GM19395 (cell line): ENCODE results near the gene MCL1.

Experiments
- ATAC-seq: cut with Tn5 transposase; IDR thresholded peaks from one replicate; pipeline ENCODE4 v1.9.1; 2021; ENCODE audit warnings: mild to moderate bottlenecking, moderate library complexity; ENCODE audit not compliant: unreplicated experiment

The MCL1 gene

DNA sequence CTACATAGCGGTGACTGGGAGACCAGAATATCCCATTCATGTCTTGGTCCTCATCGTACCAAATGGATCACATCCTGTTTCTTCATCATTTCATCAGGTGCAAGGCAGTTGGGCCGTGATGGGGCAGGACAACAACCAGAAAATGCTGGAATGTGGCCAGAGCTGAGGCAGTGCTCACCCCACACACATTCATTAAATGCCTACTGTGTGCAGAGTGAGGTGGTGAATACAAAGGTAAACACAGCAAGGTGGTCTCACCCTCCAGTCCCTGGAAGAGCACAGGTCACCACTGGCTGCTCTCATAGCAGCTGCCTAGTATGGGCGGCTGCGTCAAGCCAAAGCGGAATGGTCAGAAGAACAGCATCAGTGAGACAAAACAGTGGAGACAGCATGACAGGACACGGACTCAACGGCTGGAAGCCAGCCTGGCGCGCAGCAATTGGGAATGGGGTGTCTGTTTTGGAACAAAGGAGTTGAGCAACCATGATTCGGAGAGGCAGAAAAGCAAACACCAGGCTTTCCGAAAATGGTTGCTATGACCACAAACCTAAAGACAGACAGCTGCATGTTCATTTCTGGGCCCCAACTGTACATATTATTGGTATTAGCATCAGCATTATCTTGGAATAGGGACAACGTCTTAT is 35.8 kb downstream of the MCL1 start:
- ATAC-seq, result no peak

- ATAC-seq, result no peak
Measured at GRCh38 chr1:150537732-150538684, 41.4 kb downstream of the MCL1 start.

- ATAC-seq, result no peak
Measured at GRCh38 chr1:150536836-150537731, 42.3 kb downstream of the MCL1 start.

DNA sequence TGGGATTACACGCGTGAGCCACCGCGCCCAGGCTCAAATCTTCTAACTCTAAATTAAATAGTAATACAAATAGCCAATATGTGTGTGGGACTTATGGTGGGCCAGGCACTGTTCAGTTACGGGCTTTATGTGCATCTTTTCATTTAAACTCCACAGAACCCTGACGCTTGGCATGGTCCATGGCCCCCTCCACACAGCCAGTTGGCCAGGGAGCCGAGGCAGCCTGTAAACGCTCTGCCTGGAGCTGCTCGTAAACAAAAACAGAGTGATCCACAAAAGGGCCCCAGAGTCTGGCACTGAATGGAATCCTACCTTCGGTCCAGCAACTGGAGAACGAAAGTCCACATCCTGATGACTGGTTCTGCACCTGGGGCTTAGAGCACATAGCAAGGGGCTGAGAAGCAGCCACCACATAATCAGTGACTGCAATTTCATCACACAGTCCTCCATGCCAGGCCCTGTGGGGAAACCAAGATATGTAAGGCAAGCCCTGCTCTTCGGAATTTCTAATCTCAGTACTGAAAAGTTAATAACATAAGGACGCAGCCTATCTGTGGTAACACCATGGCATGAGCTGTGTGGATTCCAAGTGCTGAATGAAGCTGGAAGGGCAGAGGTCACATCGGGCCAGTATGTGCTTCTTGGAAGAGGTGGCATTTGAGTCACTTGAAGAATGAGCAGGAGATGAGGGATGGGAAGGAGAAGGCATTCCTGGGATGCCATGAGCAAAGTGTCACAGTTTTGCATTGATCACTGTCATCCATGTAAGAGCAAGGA is 43.7 kb downstream of the MCL1 start:
- no peak for ATAC-seq

DNA sequence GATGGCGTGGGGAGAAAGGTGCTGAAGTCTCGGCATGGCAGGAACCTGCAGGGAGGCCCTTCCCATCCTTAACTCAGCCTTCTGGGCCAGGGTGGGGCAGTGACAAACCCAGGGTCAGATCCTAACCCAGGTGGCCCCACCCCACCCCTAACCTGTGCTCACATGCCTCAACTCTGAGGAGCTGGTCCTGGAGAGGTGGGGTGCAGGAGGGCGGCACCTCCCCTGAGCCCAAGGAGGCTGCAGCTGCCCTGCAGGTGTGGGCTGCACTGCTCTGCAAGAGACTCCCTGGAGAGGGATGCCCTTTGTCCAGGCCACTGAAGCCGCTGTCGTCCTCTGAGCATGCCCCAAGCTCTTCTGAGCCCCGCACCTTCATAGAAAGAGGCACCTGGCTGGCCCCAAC is 45.4 kb downstream of the MCL1 start:
- ATAC-seq, result no peak

DNA sequence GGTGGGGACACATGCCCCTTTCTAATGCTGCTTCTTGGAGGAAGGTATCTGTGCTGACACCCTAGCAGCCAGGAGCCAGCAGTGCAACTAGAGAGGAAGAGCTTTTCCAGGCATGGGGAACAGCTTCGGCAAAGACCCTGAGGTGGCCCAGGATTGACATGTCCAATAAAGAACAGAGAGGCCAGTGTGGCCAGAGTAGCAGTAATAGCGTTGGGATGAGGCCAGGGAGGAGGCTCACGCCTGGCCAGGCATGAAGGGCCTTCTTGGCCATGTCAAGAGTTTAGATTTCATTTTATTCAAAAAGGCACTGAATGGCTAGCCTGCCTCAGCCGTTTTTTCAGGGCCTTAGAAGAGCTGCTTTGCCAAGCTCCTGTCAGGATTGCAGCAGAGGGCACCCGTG is 46.5 kb downstream of the MCL1 start:
- ATAC-seq, result no peak

GRCh38 chr1:150530491-150531159 is 48.8 kb downstream of the MCL1 start:
- no peak for ATAC-seq

GRCh38 chr1:150529017-150529416 is 50.4 kb downstream of the MCL1 start:
- no peak for ATAC-seq

DNA sequence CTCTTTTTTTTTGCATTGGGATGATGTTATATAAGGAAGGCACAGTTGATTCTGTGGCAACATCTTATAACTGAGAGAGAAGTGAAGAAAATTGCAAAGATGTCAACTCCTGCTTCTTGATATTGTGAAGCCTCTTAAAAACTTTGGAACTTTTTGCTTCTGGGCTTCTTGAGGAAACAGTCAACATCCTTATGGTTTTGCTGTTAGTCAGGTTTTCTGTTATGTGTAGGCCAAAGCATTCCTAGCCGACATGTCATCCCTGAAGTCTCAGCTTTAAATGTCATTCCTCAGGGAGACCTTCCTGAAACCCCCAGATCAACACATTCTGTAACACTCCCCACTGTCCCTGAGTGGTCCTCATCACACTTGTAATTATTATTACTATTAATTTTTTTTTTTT is 51.2 kb downstream of the MCL1 start:
- no peak for ATAC-seq

DNA sequence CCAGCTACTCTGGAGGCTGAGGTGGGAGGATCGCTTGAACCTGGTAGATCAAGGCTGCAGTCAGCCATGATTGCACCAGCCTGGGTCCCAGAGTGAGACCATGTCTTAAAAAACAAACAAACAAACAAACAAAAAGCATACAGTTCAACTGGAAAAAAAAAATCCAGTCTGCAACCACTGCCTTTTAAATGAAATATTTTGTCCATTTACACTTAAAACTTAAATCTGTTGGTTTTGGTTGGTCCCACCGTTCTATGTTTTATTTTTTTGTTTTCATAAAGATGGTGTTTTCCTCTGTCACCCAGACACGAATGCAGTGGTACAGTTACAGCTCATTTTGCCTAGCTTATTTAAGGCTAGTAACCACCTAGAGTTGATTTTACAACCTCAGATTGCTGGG is 54.1 kb downstream of the MCL1 start:
- ATAC-seq, result no peak
